Measurements from ENCODE around the gene SLC6A3.

The SLC6A3 gene

GRCh38 chr5:1387059-1387755 lies 58.0 kb downstream of the SLC6A3 start:
- Histone ChIP-seq H3K4me3 (ENCODE audit: low read length) (no peak overlapping the region), H3K36me3 (replicated peaks; ENCODE audit: low read depth, low read length) (no peaks in the 10 kb centered on the region), H3K4me1 (ENCODE audit: low read length) (peaks cover 3% of the 10 kb centered on the region; the same call in 1 of the 2 replicates), H4K20me1 (ENCODE audit: insufficient read depth, low read length) (no peaks in the 10 kb centered on the region), H2AFZ (ENCODE audit: low read depth, low read length) (no peak overlapping the region), H3K79me2 (ENCODE audit: low read length) (no peaks in the 10 kb centered on the region), H3K4me2 (ENCODE audit: low read length) (peak overlapping the region; percentile 87; the same call in 1 of the 2 replicates), H3K27me3 (ENCODE audit: low read depth, low read length) (peaks cover 27% of the 10 kb centered on the region), H3K9me3 (ENCODE audit: insufficient read depth, low read length) (no peaks in the 10 kb centered on the region), H3K9ac (ENCODE audit: low read length) (no peak overlapping the region), H3K27ac (ENCODE audit: low read length) (no peak overlapping the region)
- TF ChIP-seq EZH2phosphoT487 (IDR thresholded peaks at IDR 0.05; ENCODE audit: low read depth) = no peak
- no peak for TF ChIP-seq CTCF (IDR thresholded peaks at IDR 0.05; ENCODE audit: low read depth, low read length)

- Histone ChIP-seq H2AFZ (ENCODE audit: low read depth, low read length) (peak overlapping the region; percentile 65; the same call in 1 of the 2 replicates), H3K36me3 (replicated peaks; ENCODE audit: low read depth, low read length) (no peaks in the 10 kb centered on the region), H3K27me3 (ENCODE audit: low read depth, low read length) (peaks cover 27% of the 10 kb centered on the region), H3K4me3 (ENCODE audit: low read length) (peak overlapping the region; percentile 87), H3K27ac (ENCODE audit: low read length) (no peak overlapping the region), H3K4me2 (ENCODE audit: low read length) (peak overlapping the region; percentile 87), H3K9ac (ENCODE audit: low read length) (peak overlapping the region; percentile 40; the same call in 1 of the 2 replicates), H3K4me1 (ENCODE audit: low read length) (peaks cover 3% of the 10 kb centered on the region; the same call in 1 of the 2 replicates), H3K9me3 (ENCODE audit: insufficient read depth, low read length) (no peaks in the 10 kb centered on the region), H4K20me1 (ENCODE audit: insufficient read depth, low read length) (no peaks in the 10 kb centered on the region), H3K79me2 (ENCODE audit: low read length) (no peaks in the 10 kb centered on the region)
- no peak for TF ChIP-seq EZH2phosphoT487 (IDR thresholded peaks at IDR 0.05; ENCODE audit: low read depth)
- no peak for TF ChIP-seq CTCF (IDR thresholded peaks at IDR 0.05; ENCODE audit: low read depth, low read length)
Measured at GRCh38 chr5:1386274-1386717, 58.9 kb downstream of the SLC6A3 start.

- Histone ChIP-seq H3K4me1 (ENCODE audit: low read length) (peaks cover 3% of the 10 kb centered on the region; the same call in 1 of the 2 replicates), H3K27me3 (ENCODE audit: low read depth, low read length) (peaks cover 27% of the 10 kb centered on the region), H3K9me3 (ENCODE audit: insufficient read depth, low read length) (no peaks in the 10 kb centered on the region), H3K4me2 (ENCODE audit: low read length) (peak overlapping the region; percentile 87), H3K9ac (ENCODE audit: low read length) (peak overlapping the region; percentile 40), H3K79me2 (ENCODE audit: low read length) (no peaks in the 10 kb centered on the region), H2AFZ (ENCODE audit: low read depth, low read length) (peak overlapping the region; percentile 65; the same call in 1 of the 2 replicates), H3K36me3 (replicated peaks; ENCODE audit: low read depth, low read length) (no peaks in the 10 kb centered on the region), H3K27ac (ENCODE audit: low read length) (no peak overlapping the region), H4K20me1 (ENCODE audit: insufficient read depth, low read length) (no peaks in the 10 kb centered on the region), H3K4me3 (ENCODE audit: low read length) (peak overlapping the region; percentile 87)
- TF ChIP-seq EZH2phosphoT487 (IDR thresholded peaks at IDR 0.05; ENCODE audit: low read depth) (no peak), CTCF (IDR thresholded peaks at IDR 0.05; ENCODE audit: low read depth, low read length) (no peak)
Measured at GRCh38 chr5:1385395-1386273, 59.6 kb downstream of the SLC6A3 start.

GRCh38 chr5:1384521-1384920 lies 60.7 kb downstream of the SLC6A3 start:
- Histone ChIP-seq H2AFZ (ENCODE audit: low read depth, low read length) (no peak overlapping the region), H3K79me2 (ENCODE audit: low read length) (no peaks in the 10 kb centered on the region), H3K4me2 (ENCODE audit: low read length) (no peak overlapping the region), H3K27ac (ENCODE audit: low read length) (no peak overlapping the region), H4K20me1 (ENCODE audit: insufficient read depth, low read length) (no peaks in the 10 kb centered on the region), H3K4me1 (ENCODE audit: low read length) (peaks cover 3% of the 10 kb centered on the region; the same call in 1 of the 2 replicates), H3K9me3 (ENCODE audit: insufficient read depth, low read length) (no peaks in the 10 kb centered on the region), H3K9ac (ENCODE audit: low read length) (no peak overlapping the region), H3K4me3 (ENCODE audit: low read length) (no peak overlapping the region), H3K27me3 (ENCODE audit: low read depth, low read length) (peaks cover 27% of the 10 kb centered on the region), H3K36me3 (replicated peaks; ENCODE audit: low read depth, low read length) (no peaks in the 10 kb centered on the region)
- no peak for TF ChIP-seq EZH2phosphoT487 (IDR thresholded peaks at IDR 0.05; ENCODE audit: low read depth)
- TF ChIP-seq CTCF (IDR thresholded peaks at IDR 0.05; ENCODE audit: low read depth, low read length) = no peak

Measured in OCI-LY3 (cell line).